GM18909 (cell line): Measurements from ENCODE around the gene UTP25.
"Not testable (repeated sequence)": the region's sequence is repeated elsewhere in the genome, so short reads cannot be mapped to it uniquely, and the experiment has no call there.

ENCODE experiments used
- ATAC-seq: cut with Tn5 transposase; IDR thresholded peaks from one replicate; pipeline ENCODE4 v1.9.1; 2021; ENCODE audit warnings: mild to moderate bottlenecking; ENCODE audit not compliant: unreplicated experiment, poor library complexity

UTP25 gene

DNA sequence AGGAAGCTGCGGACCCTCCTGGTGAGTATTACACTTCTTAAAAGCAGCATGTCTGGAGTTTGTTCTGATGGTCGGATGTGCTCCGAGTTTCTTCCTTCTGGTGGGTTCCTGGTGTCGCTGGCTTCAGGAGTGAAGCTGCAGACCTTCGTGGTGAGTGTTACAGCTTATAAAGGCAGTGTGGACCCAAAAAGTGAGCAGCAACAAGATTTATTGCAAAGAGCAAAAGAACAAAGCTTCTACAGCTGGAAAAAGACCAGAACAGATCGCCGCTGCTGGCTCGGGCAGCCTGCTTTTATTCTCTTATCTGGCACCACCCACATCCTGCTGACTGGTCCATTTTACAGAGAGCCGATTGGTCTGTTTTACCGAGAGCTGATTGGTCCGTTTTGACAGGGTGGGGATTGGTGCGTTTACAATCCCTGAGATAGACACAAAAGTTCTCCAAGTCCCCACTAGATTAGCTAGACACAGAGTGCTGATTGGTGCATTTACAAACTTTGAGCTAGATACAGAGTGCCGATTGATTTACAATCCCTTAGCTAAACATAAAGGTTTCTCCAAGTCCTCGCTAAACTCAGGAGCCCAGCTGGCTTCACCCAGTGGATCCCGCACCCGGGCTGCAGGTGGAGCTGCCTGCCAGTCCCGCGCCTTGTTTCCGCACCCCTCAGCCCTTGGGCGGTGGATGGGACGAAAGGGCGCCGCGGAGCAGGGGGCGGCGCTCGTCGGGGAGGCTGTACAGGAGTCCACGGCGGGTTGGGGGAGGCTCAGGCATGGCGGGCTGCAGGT, 60.7 kb downstream of the UTP25 start:
- ATAC-seq, result not testable (repeated sequence)

DNA sequence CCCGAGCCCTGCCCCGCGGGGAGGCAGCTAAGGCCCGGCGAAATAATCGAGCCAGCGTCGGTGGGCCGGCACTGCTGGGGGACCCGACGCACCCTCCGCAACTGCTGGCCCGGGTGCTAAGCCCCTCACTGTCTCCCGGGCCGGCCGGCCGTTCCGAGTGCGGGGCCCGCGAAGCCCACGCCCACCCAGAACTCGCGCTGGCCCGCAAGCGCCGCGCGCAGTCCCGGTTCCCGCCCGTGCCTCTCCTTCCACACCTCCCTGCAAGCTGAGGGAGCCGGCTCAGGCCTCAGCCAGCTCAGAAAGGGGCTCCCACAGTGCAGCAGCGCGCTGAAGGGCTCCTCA, 61.3 kb downstream of the UTP25 start:
- no peak for ATAC-seq

DNA sequence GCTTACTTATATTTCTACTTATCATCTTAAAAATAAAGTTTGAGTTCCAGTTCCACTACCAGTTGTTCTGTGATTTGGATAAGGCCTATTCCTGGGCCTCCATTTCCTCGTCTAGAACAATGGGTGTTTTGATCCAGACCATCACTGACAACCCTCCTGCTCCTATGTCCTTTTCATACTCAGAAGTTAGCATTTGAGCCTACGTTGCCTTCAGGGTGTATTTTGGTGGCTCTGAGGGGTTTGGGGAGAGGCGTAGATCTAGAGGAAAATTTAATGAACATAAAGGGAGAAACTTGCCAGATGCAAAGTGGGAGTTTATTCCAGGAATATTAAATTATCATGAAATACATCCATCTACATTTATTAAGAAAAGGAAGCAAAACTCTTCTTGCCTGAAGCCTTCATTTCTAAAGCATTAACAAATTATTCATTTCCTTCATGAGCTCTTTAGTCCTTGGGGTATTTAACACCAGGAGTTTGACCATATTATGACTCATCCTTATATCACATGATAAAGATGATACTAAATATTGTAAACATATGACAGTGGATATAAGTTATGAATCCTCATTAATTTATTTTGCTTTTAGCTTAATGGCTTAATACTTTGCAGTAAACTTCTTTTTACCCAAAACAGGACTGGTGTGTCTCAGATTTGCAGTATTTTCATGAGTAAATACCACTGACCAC, 63.0 kb downstream of the UTP25 start:
- no peak for ATAC-seq

DNA sequence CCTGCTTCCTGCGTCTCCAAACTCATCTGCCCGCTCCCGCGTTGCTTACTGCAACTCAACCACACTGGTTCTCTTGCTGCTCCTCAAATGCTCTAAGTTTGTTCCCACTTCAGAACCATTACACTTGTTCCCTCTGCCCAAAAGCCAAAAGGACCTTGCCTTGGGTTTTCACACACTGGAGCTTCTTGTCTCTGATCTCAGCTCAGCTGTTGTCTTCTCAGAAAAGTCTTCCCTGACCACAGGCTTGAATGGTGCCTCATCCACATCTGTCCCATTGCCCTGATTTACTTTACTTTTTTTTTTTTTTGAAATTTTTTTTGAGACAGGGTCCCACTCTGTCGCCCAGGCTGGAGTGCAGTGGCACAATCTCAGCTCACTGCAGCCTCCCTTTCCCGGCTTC, 66.0 kb downstream of the UTP25 start:
- ATAC-seq, result no peak

DNA sequence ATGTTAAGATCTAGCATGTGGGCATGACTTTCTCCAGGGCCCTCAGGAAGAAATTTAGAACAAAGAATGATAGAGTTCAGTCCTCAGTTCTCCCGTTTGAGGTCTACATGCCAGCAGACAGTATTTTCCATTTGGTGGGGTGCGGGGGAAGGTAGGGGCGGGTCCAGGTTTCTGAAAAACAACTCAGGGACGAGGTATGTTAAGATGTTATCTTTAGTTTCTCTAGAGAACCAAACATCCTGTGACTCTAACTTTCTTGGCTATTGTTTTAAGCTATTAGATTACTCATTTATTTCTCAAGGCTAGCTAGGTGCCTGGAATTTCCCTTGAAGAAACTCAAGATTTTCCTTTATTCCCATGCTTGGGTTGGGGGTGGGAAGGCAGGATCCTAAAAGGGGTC, 67.9 kb downstream of the UTP25 start:
- ATAC-seq, result no peak

DNA sequence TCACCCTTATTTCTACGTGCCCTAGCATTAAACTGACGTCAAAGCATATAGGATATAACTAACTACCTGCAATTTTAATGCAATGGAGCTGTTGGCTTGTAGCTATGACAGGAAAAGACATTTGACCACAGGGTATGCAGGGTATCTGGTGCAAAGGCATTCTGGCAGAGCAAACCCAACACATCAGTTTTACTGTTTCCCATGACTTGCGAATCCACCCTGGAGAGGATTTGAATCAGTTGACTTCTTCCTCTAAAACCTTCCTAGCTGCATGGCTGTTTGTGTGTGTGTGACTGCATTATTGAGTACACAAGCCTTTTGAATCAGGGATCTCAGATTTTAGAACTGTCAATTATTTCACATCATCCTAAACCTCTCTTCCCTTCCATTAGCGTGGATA, 68.6 kb downstream of the UTP25 start:
- no peak for ATAC-seq

DNA sequence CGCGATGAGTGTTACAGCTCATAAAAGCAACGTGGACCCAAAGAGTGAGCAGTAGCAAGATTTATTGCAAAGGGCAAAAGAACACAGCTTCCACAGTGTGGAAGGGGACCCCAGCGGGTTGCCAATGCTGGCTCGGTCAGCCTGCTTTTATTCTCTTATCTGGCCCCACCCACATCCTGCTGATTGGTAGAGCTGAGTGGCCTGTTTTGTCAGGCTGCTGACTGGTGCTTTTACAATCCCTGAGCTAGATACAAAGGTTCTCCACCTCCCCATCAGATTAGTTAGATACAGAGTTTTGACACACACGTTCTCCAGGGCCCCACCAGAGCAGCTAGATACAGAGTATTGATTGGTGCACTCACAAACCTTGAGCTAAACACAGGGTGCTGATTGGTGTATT, 70.5 kb downstream of the UTP25 start:
- ATAC-seq, result not testable (repeated sequence)

DNA sequence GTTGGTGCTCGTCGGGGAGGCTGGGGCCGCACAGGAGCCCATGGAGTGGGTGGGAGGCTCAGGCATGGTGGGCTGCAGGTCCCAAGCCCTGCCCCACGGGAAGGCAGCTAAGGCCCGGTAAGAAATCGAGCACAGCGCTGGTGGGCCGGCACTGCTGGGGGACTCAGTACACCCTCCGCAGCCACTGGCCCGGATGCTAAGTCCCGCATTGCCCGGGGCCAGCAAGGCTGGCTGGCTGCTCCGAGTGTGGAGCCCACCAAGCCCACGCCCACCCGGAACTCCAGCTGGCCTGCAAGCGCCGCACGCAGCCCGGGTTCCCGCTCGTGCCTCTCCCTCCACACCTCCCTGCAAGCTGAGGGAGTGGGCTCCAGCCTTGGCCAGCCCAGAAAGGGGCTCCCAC, 71.1 kb downstream of the UTP25 start:
- not testable (repeated sequence) for ATAC-seq

DNA sequence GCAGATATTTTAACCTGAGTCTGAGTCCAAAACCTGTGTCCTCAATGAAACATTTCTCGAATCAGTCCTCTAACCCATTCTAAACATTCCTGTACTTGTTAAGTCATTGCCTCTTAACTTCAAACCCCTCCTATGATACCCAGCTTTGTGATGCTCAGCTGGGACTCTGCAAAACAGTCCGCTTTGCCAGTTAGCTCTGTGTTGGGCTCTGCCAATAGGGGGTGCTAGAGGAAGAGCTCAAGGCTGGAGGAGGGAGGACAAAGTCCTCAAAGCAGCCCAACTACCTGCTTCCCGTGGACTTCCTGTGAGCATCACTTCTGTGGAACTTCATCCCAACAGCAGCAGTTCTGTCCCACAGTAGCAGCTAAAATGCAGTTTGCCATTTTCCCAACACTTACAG, 72.2 kb downstream of the UTP25 start:
- no peak for ATAC-seq

DNA sequence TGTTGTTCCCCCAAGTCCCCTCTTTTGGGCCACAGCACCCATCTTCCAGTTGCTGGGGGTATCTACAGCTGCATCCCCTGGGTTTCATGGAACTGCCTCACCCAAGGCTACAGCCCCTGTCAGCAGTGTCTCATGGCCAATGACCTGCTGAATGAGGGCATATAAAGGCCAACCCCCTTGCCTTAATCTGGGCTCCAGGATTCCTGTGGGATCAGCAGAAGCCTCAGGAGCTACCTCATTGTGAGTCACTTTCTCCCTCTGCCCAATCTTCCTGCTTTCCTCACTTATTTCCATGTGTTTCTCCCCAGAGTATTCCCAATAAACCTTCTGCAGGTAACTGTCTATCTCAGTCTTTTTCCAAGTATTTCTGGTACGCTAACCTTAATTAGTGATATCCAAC, 73.0 kb downstream of the UTP25 start:
- ATAC-seq, result no peak

DNA sequence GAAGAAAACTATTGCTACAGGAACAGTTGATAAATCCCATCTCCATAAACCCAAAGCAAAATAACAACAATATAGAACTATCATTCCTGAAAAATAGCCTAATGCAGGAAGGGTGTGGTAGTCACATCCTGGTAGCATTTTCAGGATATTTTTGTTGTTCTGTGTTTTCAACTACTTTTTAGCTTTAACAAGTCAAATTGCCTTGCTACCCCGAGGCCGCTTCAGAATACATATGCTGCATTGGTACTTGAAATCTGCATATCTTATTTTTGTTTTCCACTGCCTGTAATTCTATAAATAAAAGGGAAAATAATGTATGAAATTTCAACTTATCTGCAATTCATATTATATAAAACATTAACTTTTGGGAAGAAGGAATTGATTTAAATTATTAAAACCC, 73.4 kb downstream of the UTP25 start:
- no peak for ATAC-seq

DNA sequence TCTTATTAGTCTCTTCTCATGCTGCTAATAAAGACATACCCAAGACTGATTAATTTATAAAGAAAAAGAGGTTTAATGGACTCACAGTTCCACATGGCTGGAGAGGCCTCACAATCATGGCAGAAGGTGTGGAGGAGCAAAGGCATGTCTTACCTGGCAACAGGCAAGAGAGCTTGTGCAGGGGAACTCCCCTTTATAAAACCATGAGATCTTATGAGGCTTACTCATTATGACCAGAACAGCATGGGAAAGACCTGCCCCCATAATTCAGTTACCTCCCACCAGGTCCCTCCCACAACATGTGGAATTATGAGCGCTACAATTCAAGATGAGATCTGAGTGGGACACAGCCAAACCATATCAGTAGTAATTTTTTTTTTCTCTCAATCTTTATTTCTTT, 77.0 kb downstream of the UTP25 start:
- ATAC-seq, result not testable (repeated sequence)
